ENCODE measurements around the gene TMEM132A. TPM values are rescaled to one million over a fixed set of nuclear protein-coding genes. Genes with fewer than 3 reads are reported as not detected.
A peak's percentile ranks its signal among the peaks of the same experiment; 100 is the strongest.

Gene TMEM132A
- total and polyA plus RNA-seq, 9 of the 15 experiments (the other 6 are each of a cell fraction or from before 2014, with no cell fraction given): 0.04 to 1.1 (median 0.18) TPM; not detected in 4

DNA sequence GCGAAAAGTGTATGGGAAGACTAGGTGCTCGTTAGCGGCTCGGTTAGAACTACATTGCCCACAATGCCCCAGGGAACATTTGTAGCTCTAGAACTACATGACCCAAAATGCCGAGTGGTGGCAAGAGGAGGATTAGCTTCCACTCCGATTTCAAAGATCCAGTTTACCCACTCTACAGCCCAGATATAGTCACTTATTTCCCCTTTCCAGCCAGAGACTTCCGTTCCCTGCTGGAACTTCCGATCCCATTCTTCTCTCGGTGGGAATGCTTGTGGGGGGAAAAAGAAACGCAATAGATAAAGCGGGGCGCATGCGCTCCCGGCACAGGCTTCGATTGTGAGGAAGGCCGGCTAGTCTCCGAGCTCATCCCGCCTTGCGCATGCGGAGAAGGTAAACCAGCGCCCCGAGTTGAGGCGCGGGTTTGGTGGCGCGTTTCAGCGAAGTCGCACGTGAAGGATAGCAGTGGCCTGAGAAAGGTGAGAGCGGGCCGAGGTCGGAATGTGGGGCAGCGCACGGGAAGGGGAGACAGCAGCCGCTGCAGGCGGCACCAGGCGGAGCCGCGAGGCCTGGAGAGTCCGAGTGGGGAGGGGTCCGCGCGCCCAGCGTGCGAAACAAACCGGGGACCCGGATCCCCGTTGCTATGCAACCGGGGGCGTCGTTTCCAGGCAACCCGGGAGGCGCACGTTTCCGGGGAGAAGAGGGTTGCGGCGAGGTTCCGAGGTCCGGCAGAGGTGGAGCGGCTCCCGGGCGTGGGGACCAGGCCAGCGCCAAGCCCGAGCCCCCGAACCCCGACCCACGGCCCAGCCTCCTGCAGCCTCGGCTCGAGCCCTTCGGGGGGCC lies 10.2 kb upstream of the TMEM132A start, which contains the start of gene TMEM109 (continued):
- TF ChIP-seq, protein P1, sequence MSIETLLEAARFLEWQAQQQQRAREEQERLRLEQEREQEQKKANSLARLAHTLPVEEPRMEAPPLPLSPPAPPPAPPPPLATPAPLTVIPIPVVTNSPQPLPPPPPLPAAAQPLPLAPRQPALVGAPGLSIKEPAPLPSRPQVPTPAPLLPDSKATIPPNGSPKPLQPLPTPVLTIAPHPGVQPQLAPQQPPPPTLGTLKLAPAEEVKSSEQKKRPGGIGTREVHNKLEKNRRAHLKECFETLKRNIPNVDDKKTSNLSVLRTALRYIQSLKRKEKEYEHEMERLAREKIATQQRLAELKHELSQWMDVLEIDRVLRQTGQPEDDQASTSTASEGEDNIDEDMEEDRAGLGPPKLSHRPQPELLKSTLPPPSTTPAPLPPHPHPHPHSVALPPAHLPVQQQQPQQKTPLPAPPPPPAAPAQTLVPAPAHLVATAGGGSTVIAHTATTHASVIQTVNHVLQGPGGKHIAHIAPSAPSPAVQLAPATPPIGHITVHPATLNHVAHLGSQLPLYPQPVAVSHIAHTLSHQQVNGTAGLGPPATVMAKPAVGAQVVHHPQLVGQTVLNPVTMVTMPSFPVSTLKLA (conservative IDR thresholded peaks at IDR 0.05): peak; percentile 59 to 72
- TF ChIP-seq ZNF436 (CRISPR knock-in tag; IDR thresholded peaks at IDR 0.05) (0 out of 2 replicates have a peak, but pooled peaks have one; percentile 41), XRCC3 (IDR thresholded peaks at IDR 0.05) (no peak), POLR2H (tag; IDR thresholded peaks at IDR 0.05; ENCODE audit: low read depth) (no peak), ARNT (IDR thresholded peaks at IDR 0.05) (peak in 1 of 2 experiments; percentile 15; a peak in 1 of 4 replicates), ZNF75A (CRISPR knock-in tag; IDR thresholded peaks at IDR 0.05) (0 out of 2 replicates have a peak, but pooled peaks have one; percentile 43), CXXC5 (CRISPR knock-in tag; IDR thresholded peaks at IDR 0.05) (peak; percentile 80), SIN3A (IDR thresholded peaks at IDR 0.05; ENCODE audit: borderline replicate concordance in 2 of 2, control insufficient read depth in 1 of 2, low read depth in 2 of 2, low read length in 2 of 2) (0 out of 4 replicates have a peak, but pooled peaks have one; percentile 52 to 64), SAP30 (IDR thresholded peaks at IDR 0.05; ENCODE audit: borderline replicate concordance, insufficient read depth, low read depth, low read length, poor library complexity, severe bottlenecking) (peak; percentile 57)
- TF ChIP-seq, protein P2, sequence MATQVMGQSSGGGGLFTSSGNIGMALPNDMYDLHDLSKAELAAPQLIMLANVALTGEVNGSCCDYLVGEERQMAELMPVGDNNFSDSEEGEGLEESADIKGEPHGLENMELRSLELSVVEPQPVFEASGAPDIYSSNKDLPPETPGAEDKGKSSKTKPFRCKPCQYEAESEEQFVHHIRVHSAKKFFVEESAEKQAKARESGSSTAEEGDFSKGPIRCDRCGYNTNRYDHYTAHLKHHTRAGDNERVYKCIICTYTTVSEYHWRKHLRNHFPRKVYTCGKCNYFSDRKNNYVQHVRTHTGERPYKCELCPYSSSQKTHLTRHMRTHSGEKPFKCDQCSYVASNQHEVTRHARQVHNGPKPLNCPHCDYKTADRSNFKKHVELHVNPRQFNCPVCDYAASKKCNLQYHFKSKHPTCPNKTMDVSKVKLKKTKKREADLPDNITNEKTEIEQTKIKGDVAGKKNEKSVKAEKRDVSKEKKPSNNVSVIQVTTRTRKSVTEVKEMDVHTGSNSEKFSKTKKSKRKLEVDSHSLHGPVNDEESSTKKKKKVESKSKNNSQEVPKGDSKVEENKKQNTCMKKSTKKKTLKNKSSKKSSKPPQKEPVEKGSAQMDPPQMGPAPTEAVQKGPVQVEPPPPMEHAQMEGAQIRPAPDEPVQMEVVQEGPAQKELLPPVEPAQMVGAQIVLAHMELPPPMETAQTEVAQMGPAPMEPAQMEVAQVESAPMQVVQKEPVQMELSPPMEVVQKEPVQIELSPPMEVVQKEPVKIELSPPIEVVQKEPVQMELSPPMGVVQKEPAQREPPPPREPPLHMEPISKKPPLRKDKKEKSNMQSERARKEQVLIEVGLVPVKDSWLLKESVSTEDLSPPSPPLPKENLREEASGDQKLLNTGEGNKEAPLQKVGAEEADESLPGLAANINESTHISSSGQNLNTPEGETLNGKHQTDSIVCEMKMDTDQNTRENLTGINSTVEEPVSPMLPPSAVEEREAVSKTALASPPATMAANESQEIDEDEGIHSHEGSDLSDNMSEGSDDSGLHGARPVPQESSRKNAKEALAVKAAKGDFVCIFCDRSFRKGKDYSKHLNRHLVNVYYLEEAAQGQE (IDR thresholded peaks at IDR 0.05; ENCODE audit: borderline replicate concordance): no peak
- TF ChIP-seq, protein P2 (CRISPR knock-in tag; IDR thresholded peaks at IDR 0.05; ENCODE audit: low read depth): 0 out of 2 replicates have a peak, but pooled peaks have one; percentile 57
